Endothelial cell of umbilical vein (primary cell): ENCODE data around the gene NRROS. TPM values are rescaled to one million over a fixed set of nuclear protein-coding genes. Genes with fewer than 3 reads are reported as not detected.
A peak's percentile ranks its signal among the peaks of the same experiment; 100 is the strongest.

Source experiments
- BruUV-seq: library from RNA; stranded (reverse); fragments of 400-500 nt; replicated peaks from 2 replicates; lab custom pipeline; 2021; lab: Mats Ljungman, UMichigan
- CTCF ChIA-PET: fragments of 300-600, 350-600 bp; sonication (Branson Sonifier 250); formaldehyde crosslinking; loops from one replicate; lab custom pipeline; 2021; ENCODE audit warnings: antibody characterized with exemption, inconsistent platforms; lab: Charles Lee
- POLR2A ChIA-PET: fragments of 300-600, 350-600 bp; sonication (Branson Sonifier 250); formaldehyde crosslinking; loops from one replicate; lab custom pipeline; 2021; ENCODE audit warnings: antibody characterized with exemption, inconsistent platforms; lab: Charles Lee
- DNase-seq: peaks from one replicate; pipeline ENCODE4 v3.0.0-alpha.2; 2011; ENCODE audit warnings: low read depth, low spot score
- FAIRE-seq: peaks from 2 replicates; lab custom pipeline; 2011; peaks lifted over from hg19 to GRCh38; lab: Jason Lieb, UNC
- H2AFZ ChIP-seq: 2 replicates; pipeline ENCODE4 v1.6.0; 2012; ENCODE audit warnings: low read depth, low read length, control low read depth, inconsistent platforms
- H3K27ac ChIP-seq: 2 replicates; pipeline ENCODE4 v1.5.1; 2011; ENCODE audit warnings: low read depth, mild to moderate bottlenecking, control low read depth, low read length, moderate library complexity; ENCODE audit not compliant: insufficient read depth
- H3K27me3 ChIP-seq, 2 experiments: 2 replicates each; pipeline versions ENCODE4 v1.6.0 to v1.6.1; 2011; ENCODE audit warnings: low read length in 2 of 2, mixed read lengths in 1 of 2; ENCODE audit not compliant: control insufficient read depth in 2 of 2, insufficient read depth in 2 of 2
- H3K36me3 ChIP-seq, 2 experiments: 2 replicates in 1 of 2; 3 replicates in 1 of 2; pipeline ENCODE4 v1.5.1; 2011; ENCODE audit warnings: low read length in 2 of 2, mild to moderate bottlenecking in 1 of 2, moderate library complexity in 1 of 2; ENCODE audit not compliant: control insufficient read depth in 2 of 2, insufficient read depth in 2 of 2; ENCODE audit errors: extremely low read depth in 1 of 2
- H3K4me1 ChIP-seq: 3 replicates; pipeline ENCODE4 v1.5.1; 2011; ENCODE audit warnings: mild to moderate bottlenecking, low read length; ENCODE audit not compliant: control insufficient read depth, insufficient read depth; ENCODE audit errors: extremely low read depth
- H3K4me2 ChIP-seq: 2 replicates; pipeline ENCODE4 v1.6.1; 2011; ENCODE audit warnings: low read length, control low read depth, mixed read lengths; ENCODE audit not compliant: insufficient read depth
- H3K4me3 ChIP-seq, 3 experiments: fragments of 200-600 bp in 1 of 3; sonication (generic), shearing (Covaris generic) in 1 of 3; replicated peaks in 1 of 3; 2 replicates each; pipeline ENCODE4 v1.5.1; 2011 to 2016; ENCODE audit warnings: control low read depth in 3 of 3, low read length in 3 of 3, mild to moderate bottlenecking in 2 of 3, inconsistent platforms in 1 of 3, low read depth in 1 of 3, moderate library complexity in 1 of 3; ENCODE audit not compliant: insufficient read depth in 1 of 3
- H3K79me2 ChIP-seq: 2 replicates; pipeline ENCODE4 v1.6.0; 2012; ENCODE audit warnings: low read length, inconsistent platforms; ENCODE audit not compliant: control insufficient read depth, insufficient read depth
- H3K9ac ChIP-seq: replicated peaks from 2 replicates; pipeline ENCODE3; 2011; ENCODE audit warnings: low read length, control low read depth; ENCODE audit not compliant: insufficient read depth; ENCODE audit errors: extremely low read depth
- H3K9me1 ChIP-seq: replicated peaks from 3 replicates; pipeline ENCODE4 v1.6.0; 2011; ENCODE audit warnings: mild to moderate bottlenecking, low read length; ENCODE audit not compliant: control insufficient read depth, insufficient read depth; ENCODE audit errors: extremely low read depth
- H3K9me3 ChIP-seq: replicated peaks from 2 replicates; pipeline ENCODE4 v1.5.1; 2012; ENCODE audit warnings: low read length, inconsistent platforms; ENCODE audit not compliant: control insufficient read depth, insufficient read depth
- H4K20me1 ChIP-seq: replicated peaks from 2 replicates; pipeline ENCODE3; 2011; ENCODE audit warnings: mild to moderate bottlenecking, low read length; ENCODE audit not compliant: control insufficient read depth, insufficient read depth; ENCODE audit errors: extremely low read depth
- EZH2 ChIP-seq: IDR thresholded peaks from 2 replicates; pipeline ENCODE4 v1.6.1; 2012; ENCODE audit warnings: borderline replicate concordance, low read depth, mild to moderate bottlenecking, moderate library complexity, low read length, inconsistent platforms; ENCODE audit not compliant: severe bottlenecking
- FOS ChIP-seq: IDR thresholded peaks from 2 replicates; pipeline ENCODE4 v1.6.1; 2011; ENCODE audit warnings: mild to moderate bottlenecking, low read length, moderate library complexity, borderline replicate concordance; ENCODE audit not compliant: insufficient read depth
- GATA2 ChIP-seq: IDR thresholded peaks from 2 replicates; pipeline ENCODE4 v1.7.0; 2011; ENCODE audit warnings: low read depth, mild to moderate bottlenecking, moderate library complexity, mixed read lengths, low read length; ENCODE audit not compliant: insufficient read length, insufficient read depth
- JUN ChIP-seq: IDR thresholded peaks from 2 replicates; pipeline ENCODE4 v1.6.1; 2011; ENCODE audit warnings: borderline replicate concordance, low read depth; ENCODE audit not compliant: insufficient read length, insufficient read depth
- MYC ChIP-seq: IDR thresholded peaks from one replicate; pipeline ENCODE4 v1.6.1; 2011; ENCODE audit warnings: mild to moderate bottlenecking, low read depth, low read length
- POLR2A ChIP-seq: IDR thresholded peaks from 2 replicates; pipeline ENCODE4 v1.6.1; 2012; ENCODE audit warnings: low read depth, mild to moderate bottlenecking, control low read depth, low read length
- dilution Hi-C: fragments of 300-500 bp; cut with MboI; formaldehyde crosslinking; loops from one replicate; pipeline ENCODE4 v1.15.0; 2019; ENCODE audit warnings: low sequenced_read_pairs; ENCODE audit not compliant: extremely low pct_ligation_motif_present
- intact Hi-C: fragments of 100-400 bp; cut with micrococcal nuclease; formaldehyde crosslinking; loops from one replicate; pipeline ENCODE4 v1.10.0; 2022
- polyA plus RNA-seq, 4 experiments: library from polyadenylated mRNA; depleted of rRNA in 3 of 4; stranded (reverse) in 3 of 4; unstranded in 1 of 4; fragments of >200 nt; gene quantifications; 2 replicates each; pipeline versions ENCODE4 v1.2.1 to v1.2.3, GENCODE V29; 2011 to 2012; ENCODE audit warnings: missing spikeins in 1 of 4
- total RNA-seq: library from RNA; stranded (reverse); gene quantifications from 2 replicates; pipeline ENCODE4 v1.2.3, GENCODE V29; 2021
- TF ChIP-seq, protein P1 (sequence below), 2 donors: IDR thresholded peaks; 1 replicate in 1 of 2; 2 replicates in 1 of 2; pipeline ENCODE4 v1.5.1; 2011; ENCODE audit warnings: low read length in 2 of 2, mild to moderate bottlenecking in 2 of 2, moderate library complexity in 2 of 2, control low read depth in 1 of 2, inconsistent platforms in 1 of 2, low read depth in 1 of 2; ENCODE audit not compliant: insufficient read depth in 1 of 2; ENCODE audit errors: extremely low read depth in 1 of 2

NRROS gene
- total and polyA plus RNA-seq, 2 donors (not counting 3 experiments of a cell fraction or from before 2014, with no cell fraction given): 8.1 to 15.6 TPM

DNA sequence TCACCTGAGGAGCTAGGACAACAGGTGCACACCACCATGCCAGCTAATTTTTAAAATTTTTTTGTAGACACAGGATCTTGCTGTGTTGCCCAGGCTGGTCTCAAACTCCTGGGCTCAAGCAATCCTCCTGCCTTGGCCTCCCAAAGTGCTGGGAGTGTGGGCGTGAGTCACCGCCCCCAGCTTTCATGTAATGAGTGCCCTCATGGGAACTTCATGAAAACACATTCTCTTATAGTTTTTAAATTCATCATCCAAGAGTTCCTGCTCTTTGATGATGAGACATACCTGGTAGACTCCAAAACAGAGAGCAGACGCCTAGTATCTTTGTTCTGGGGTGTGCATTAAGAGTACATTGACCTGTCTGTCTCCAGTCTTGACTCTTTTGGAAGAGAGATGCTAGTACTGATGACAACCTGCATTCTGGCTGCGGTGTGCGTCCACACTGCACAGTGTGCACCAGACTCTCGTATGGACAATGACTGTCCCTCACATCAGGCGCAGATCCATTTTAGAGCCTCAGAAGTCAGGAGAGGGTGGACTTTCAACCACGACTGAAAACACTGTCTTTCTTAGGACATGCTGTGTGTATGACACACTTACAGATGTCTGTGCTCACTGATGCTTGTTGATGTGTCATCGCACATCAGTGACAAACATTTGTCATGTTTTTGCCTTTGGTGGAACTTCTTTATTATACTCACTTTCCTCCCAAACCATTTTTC lies 2.0 kb downstream of the NRROS start:
- Histone ChIP-seq H4K20me1 (no peaks in the 10 kb centered on the region), H3K4me1 (peaks cover 6% of the 10 kb centered on the region), H2AFZ (no peak overlapping the region), H3K27me3 (peaks cover 0 to 3% of the 10 kb centered on the region in 2 experiments), H3K79me2 (no peaks in the 10 kb centered on the region), H3K27ac (no peak overlapping the region), H3K9ac (no peak overlapping the region), H3K9me3 (no peaks in the 10 kb centered on the region), H3K4me3 (no peak overlapping the region), H3K9me1 (no peaks in the 10 kb centered on the region), H3K4me2 (no peak overlapping the region), H3K36me3 (no peaks in the 10 kb centered on the region)
- BruUV-seq: TSS peak; percentile 20
- TF ChIP-seq EZH2: no peak
- TF ChIP-seq, protein P1, sequence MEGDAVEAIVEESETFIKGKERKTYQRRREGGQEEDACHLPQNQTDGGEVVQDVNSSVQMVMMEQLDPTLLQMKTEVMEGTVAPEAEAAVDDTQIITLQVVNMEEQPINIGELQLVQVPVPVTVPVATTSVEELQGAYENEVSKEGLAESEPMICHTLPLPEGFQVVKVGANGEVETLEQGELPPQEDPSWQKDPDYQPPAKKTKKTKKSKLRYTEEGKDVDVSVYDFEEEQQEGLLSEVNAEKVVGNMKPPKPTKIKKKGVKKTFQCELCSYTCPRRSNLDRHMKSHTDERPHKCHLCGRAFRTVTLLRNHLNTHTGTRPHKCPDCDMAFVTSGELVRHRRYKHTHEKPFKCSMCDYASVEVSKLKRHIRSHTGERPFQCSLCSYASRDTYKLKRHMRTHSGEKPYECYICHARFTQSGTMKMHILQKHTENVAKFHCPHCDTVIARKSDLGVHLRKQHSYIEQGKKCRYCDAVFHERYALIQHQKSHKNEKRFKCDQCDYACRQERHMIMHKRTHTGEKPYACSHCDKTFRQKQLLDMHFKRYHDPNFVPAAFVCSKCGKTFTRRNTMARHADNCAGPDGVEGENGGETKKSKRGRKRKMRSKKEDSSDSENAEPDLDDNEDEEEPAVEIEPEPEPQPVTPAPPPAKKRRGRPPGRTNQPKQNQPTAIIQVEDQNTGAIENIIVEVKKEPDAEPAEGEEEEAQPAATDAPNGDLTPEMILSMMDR (IDR thresholded peaks at IDR 0.05; ENCODE audit: extremely low read depth in 1 of 2, insufficient read depth in 1 of 2, low read depth in 1 of 2, low read length in 2 of 2): no peak
- ChIA-PET CTCF (no interaction called here), POLR2A (no interaction called here)
- dilution Hi-C loops: no loop called here
- intact Hi-C loops: no loop called here
- FAIRE-seq: no peak
- no peak for DNase-seq

DNA sequence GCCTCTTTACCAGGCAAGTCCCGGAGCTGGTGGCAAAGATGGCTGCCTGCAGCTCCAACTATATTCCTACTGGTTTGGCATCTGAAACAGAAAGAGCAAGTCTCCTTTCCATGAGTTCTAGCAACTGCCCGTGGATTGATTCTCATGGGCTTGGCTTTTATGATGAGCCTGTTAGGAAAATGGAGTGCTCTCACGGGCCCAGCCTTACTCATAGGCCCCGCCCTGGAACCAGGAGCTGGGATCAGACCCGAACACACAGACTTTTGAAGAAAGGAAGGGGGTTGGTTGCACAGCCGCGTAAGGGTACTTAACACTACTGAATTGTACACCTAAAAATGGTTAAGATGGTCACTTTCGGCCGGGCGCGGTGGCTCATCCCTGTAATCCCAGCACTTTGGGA lies 2.9 kb downstream of the NRROS start:
- intact Hi-C loops (no loop called here), dilution Hi-C loops (no loop called here)
- H3K4me3 ChIP-seq: no peak overlapping the region
- H3K9me1 ChIP-seq: no peaks in the 10 kb centered on the region
- BruUV-seq: no TSS peak
- H3K4me2 ChIP-seq: no peak overlapping the region
- no peaks in the 10 kb centered on the region for H3K36me3 ChIP-seq
- DNase-seq: no peak
- H3K9me3 ChIP-seq: no peaks in the 10 kb centered on the region
- no peak overlapping the region for H2AFZ ChIP-seq
- no peaks in the 10 kb centered on the region for H4K20me1 ChIP-seq
- TF ChIP-seq FOS (no peak), POLR2A (no peak), MYC (no peak), EZH2 (no peak), GATA2 (no peak), JUN (no peak)
- TF ChIP-seq, protein P1 (IDR thresholded peaks at IDR 0.05; ENCODE audit: extremely low read depth in 1 of 2, insufficient read depth in 1 of 2, low read depth in 1 of 2, low read length in 2 of 2): no peak
- H3K79me2 ChIP-seq: no peaks in the 10 kb centered on the region
- H3K9ac ChIP-seq: no peak overlapping the region
- peaks cover 12% of the 10 kb centered on the region for H3K4me1 ChIP-seq
- POLR2A ChIA-PET: no interaction called here
- no peaks in the 10 kb centered on the region for H3K27me3 ChIP-seq
- CTCF ChIA-PET: no interaction called here
- FAIRE-seq: no peak
- no peak overlapping the region for H3K27ac ChIP-seq
